HG03439 (cell line): ENCODE measurements around the gene FOXO1.
A peak's percentile ranks its signal among the peaks of the same experiment; 100 is the strongest.

Experiments
- ATAC-seq: cut with Tn5 transposase; IDR thresholded peaks from one replicate; pipeline ENCODE4 v1.9.1; 2021; ENCODE audit warnings: mild to moderate bottlenecking, moderate library complexity; ENCODE audit not compliant: unreplicated experiment

Gene FOXO1

GRCh38 chr13:40552895-40553294 is 113.5 kb downstream of the FOXO1 start:
- ATAC-seq = no peak

GRCh38 chr13:40550130-40550529 is 116.3 kb downstream of the FOXO1 start:
- ATAC-seq = no peak

GRCh38 chr13:40549500-40550094 is 116.8 kb downstream of the FOXO1 start:
- ATAC-seq = no peak

- ATAC-seq = no peak
These were observed 118.7 kb downstream of the FOXO1 start for GRCh38 chr13:40547591-40548315.

- ATAC-seq = no peak
These were observed 120.4 kb downstream of the FOXO1 start for GRCh38 chr13:40546047-40546446.

DNA sequence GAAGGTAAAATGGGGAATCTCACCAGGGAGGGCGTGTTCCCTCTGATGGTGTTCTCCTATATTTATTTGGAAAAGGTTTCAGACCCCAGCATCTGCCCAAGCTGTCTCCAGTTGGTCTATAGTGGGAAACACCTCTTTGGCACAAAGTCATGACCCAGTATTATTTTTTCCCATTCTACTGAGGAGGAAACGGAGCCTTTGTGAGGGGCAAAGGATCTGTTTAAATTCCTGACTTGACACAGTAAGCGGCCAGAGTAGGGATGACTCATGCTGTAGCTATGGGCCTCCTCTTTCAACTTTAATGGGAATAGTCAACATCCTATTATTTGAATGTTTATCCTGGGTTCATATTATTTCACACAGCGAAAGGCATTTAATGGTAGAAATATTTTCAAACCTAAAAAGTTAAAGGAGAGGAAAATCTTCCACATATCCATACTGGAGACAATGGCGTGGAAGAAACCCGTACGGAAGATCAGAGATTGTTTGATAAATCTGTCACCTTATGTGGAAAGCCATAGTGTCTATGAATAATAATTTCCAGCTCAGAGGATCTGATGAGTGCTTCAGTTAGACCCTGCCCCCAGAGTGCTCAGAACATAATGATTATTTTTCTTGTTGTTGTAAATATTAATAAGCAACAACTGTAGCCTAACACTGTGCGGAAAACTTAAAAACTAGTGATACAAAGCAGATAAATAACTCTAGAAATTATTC is 126.0 kb downstream of the FOXO1 start:
- no peak for ATAC-seq

- no peak for ATAC-seq
These were observed 126.7 kb downstream of the FOXO1 start for GRCh38 chr13:40539576-40540327.

DNA sequence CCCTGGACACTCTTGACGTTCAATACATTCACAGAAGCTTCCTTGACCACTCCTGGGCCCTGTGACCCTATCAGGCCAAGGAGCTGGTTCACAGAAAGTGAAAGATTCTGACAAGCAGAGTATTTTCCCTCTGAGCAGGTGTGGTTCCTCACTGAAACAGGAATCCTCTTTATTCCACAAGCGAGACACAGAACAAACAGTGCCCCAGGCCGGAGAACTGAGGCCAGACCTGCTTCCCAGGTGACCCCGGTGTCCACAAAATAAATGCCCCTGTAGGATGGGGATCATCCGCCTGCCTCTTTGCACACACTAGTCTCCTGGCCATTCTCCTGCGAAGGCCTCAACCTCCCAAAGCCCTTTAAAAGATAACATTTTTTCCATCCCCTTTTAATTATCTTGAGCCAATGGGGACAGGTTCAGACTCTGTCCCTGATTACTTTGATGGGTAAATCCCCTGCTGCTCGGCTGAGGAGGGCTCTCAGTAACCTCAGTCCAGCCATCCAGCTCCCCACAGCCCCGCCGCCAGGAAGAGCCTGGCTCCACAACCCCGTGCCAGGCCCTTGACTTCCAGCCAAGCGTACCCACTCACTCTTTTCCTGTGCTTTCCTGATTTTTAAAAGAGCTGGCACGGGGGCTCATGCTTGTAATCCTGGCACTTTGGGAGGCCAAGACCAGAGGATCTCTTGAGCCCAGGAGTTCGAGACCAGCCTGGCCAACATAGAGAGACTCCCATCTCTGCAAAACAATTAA is 129.1 kb downstream of the FOXO1 start:
- ATAC-seq = no peak

GRCh38 chr13:40536443-40537113 is 129.9 kb downstream of the FOXO1 start:
- ATAC-seq = no peak

- no peak for ATAC-seq
These were observed 131.1 kb downstream of the FOXO1 start for GRCh38 chr13:40535345-40535836.

- ATAC-seq = no peak
These were observed 132.0 kb downstream of the FOXO1 start for GRCh38 chr13:40534456-40534855.

DNA sequence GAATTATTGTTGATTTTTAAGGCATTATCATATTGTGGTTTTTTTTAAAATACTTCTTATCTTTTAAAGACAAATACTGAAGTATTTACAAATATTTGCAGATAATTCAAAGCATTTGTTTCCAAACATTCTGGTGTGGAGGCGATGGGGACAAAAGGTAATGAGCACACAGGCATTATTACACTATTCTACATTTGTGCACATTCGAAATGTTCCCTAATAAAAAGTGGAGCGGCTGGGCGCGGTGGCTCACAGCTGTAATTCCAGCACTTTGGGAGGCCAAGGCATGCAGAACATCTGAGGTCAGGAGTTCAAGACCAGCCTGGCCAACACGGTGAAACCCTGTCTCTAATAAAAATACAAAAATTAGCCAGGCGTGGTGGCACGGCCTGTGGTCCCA is 133.4 kb downstream of the FOXO1 start:
- no peak for ATAC-seq

- ATAC-seq = no peak
These were observed 135.5 kb downstream of the FOXO1 start for GRCh38 chr13:40530961-40531360.

GRCh38 chr13:40528881-40529280 is 137.6 kb downstream of the FOXO1 start:
- ATAC-seq = no peak

DNA sequence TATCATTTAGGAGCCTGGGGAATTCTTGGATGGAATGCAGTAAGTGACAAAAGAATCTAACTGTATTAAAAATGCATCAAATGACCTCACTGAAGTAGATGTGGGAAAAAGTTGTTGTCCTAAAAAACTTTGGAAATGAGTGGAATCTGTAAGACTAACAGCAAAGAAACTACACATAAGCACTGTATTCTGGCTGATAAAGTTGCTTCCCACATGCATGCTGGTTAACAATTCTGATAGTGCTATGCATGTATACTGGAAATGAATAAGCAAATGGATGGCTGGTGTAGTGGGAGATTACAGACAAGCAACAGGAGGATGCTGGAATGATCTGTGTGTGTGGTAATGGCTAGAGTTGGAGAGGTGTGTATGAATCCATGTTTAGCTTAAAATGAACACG is 138.5 kb downstream of the FOXO1 start:
- no peak for ATAC-seq

- no peak for ATAC-seq
These were observed 144.2 kb downstream of the FOXO1 start for GRCh38 chr13:40522282-40522681.

- no peak for ATAC-seq
These were observed 145.5 kb downstream of the FOXO1 start for GRCh38 chr13:40520916-40521315.

DNA sequence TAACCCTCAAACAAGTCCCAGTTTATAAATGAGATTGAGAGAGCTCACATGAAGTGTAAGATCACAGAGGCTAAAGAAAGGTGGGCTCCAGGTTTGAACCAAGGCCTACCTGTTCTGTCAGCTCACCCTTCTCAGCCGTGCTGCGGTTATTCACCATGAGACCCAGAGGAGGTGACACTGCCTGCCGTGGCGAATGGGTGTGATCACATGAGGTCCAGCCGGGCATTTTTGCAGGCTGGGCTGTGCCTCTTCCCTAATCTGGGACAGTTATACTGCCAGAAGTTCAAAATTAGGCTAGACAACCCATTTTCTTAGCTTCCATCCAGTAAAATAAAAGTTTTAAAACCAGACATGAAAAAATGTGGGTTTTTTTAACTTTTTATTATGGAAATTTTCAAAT is 146.8 kb downstream of the FOXO1 start:
- no peak for ATAC-seq

- ATAC-seq = peak; percentile 43
These were observed 148.0 kb downstream of the FOXO1 start for GRCh38 chr13:40518481-40518882.
